Tibial nerve (tissue), 4 donors: ENCODE results near the gene TOX2. TPM values are rescaled to one million over a fixed set of nuclear protein-coding genes. Genes with fewer than 3 reads are reported as not detected.

ENCODE experiments used
- DNase-seq, 2 donors: peaks; one replicate each; pipeline ENCODE4 v3.0.0-alpha.2; 2019; ENCODE audit warnings: low spot score in 2 of 2
- H3K27ac ChIP-seq, 4 donors: fragments of 200-600 bp; sonication (generic) in 3 of 4; one replicate each; pipeline ENCODE4 v1.5.1; 2017 to 2019; ENCODE audit warnings: mild to moderate bottlenecking in 1 of 4
- H3K27me3 ChIP-seq, 2 donors: fragments of 200-600 bp; sonication (generic) in 1 of 2; one replicate each; pipeline versions ENCODE4 v1.5.1 to v1.6.0; 2017 to 2019
- H3K36me3 ChIP-seq, 3 donors: fragments of 200-600 bp; sonication (generic); one replicate each; pipeline ENCODE4 v1.5.1; 2018 to 2019
- H3K4me1 ChIP-seq, 4 donors: fragments of 200-600 bp; sonication (generic) in 3 of 4; one replicate each; pipeline ENCODE4 v1.5.1; 2017 to 2019
- H3K4me3 ChIP-seq, 4 donors: fragments of 200-600 bp; sonication (generic) in 3 of 4; one replicate each; pipeline ENCODE4 v1.5.1; 2017 to 2019; ENCODE audit warnings: mild to moderate bottlenecking in 1 of 4, moderate library complexity in 1 of 4
- H3K9me3 ChIP-seq, 4 donors: fragments of 200-600 bp; sonication (generic) in 3 of 4; one replicate each; pipeline ENCODE4 v1.5.1; 2017 to 2019
- CTCF ChIP-seq, 5 experiments: fragments of 200-600 bp in 3 of 5; fragments of 450-650 bp in 2 of 5; sonication (generic) in 3 of 5; IDR thresholded peaks; one replicate each; pipeline ENCODE4 v1.5.1; 2016 to 2019; ENCODE audit warnings: antibody characterized with exemption in 5 of 5, mild to moderate bottlenecking in 3 of 5, moderate library complexity in 2 of 5
- EP300 ChIP-seq, 2 donors: sonication (generic); formaldehyde crosslinking; IDR thresholded peaks; one replicate each; pipeline ENCODE4 v1.6.1; 2017; ENCODE audit warnings: antibody characterized with exemption in 2 of 2, mild to moderate bottlenecking in 1 of 2
- POLR2A ChIP-seq, 2 donors: fragments of 450-650 bp; IDR thresholded peaks; one replicate each; pipeline ENCODE4 v1.6.1; 2017; ENCODE audit warnings: antibody characterized with exemption in 2 of 2, mild to moderate bottlenecking in 2 of 2, moderate library complexity in 2 of 2
- WGBS, 2 donors: methylation state at CpG; one replicate each; pipeline ENCODE4 v1.1.5; 2018; 5-methylcytosine and 5-hydroxymethylcytosine counted together
- total RNA-seq, 4 donors: library from RNA; depleted of rRNA; stranded (reverse); fragments of >200 nt; gene quantifications; one replicate each; pipeline ENCODE4 v1.1.0, GENCODE V29; 2016

The TOX2 gene
- total RNA-seq, 4 donors from 2014 or later = 1.3 to 3.3 (median 1.9) TPM

GRCh38 chr20:43958626-43959025 is 44.0 kb downstream of the TOX2 start:
- Histone ChIP-seq H3K4me1 (peaks cover 0 to 32% (median 14%) of the 10 kb centered on the region in 4 donors), H3K36me3 (no peaks in the 10 kb centered on the region), H3K4me3 (no peak overlapping the region), H3K27me3 (no peaks in the 10 kb centered on the region), H3K27ac (no peak overlapping the region), H3K9me3 (no peaks in the 10 kb centered on the region)
- 86 to 95% methylated on average over 2 of the region's 2 CpGs for WGBS, 2 donors
- TF ChIP-seq EP300 (IDR thresholded peaks at IDR 0.05) = no peak
- TF ChIP-seq CTCF (IDR thresholded peaks at IDR 0.05) = no peak
- TF ChIP-seq POLR2A (IDR thresholded peaks at IDR 0.05) = no peak
- no peak for DNase-seq

GRCh38 chr20:43959079-43959919 is 44.6 kb downstream of the TOX2 start:
- no peaks in the 10 kb centered on the region for H3K27me3 ChIP-seq
- WGBS, 2 donors = 40% methylated on average over 19 of the region's 19 CpGs
- no peak for TF ChIP-seq POLR2A (IDR thresholded peaks at IDR 0.05)
- no peak for TF ChIP-seq EP300 (IDR thresholded peaks at IDR 0.05)
- no peak for TF ChIP-seq CTCF (IDR thresholded peaks at IDR 0.05)
- no peak overlapping the region for H3K27ac ChIP-seq
- peaks cover 0 to 35% (median 14%) of the 10 kb centered on the region in 4 donors for H3K4me1 ChIP-seq
- DNase-seq = no peak
- H3K9me3 ChIP-seq = no peaks in the 10 kb centered on the region
- H3K4me3 ChIP-seq = no peak overlapping the region
- no peaks in the 10 kb centered on the region for H3K36me3 ChIP-seq

- H3K27me3 ChIP-seq = no peaks in the 10 kb centered on the region
- no peak overlapping the region for H3K27ac ChIP-seq
- no peak overlapping the region for H3K4me3 ChIP-seq
- WGBS, 2 donors = 85 to 87% methylated on average over 4 of the region's 4 CpGs
- DNase-seq = no peak
- TF ChIP-seq CTCF (IDR thresholded peaks at IDR 0.05) (no peak), EP300 (IDR thresholded peaks at IDR 0.05) (no peak), POLR2A (IDR thresholded peaks at IDR 0.05) (no peak)
- no peaks in the 10 kb centered on the region for H3K36me3 ChIP-seq
- peaks cover 0 to 32% (median 12%) of the 10 kb centered on the region in 4 donors for H3K4me1 ChIP-seq
- H3K9me3 ChIP-seq = no peaks in the 10 kb centered on the region
Observed at GRCh38 chr20:43959920-43960227, 45.2 kb downstream of the TOX2 start.

- H3K9me3 ChIP-seq = no peaks in the 10 kb centered on the region
- 73 to 93% methylated on average over 2 of the region's 2 CpGs for WGBS, 2 donors
- H3K4me1 ChIP-seq = peaks cover 0 to 29% (median 10%) of the 10 kb centered on the region in 4 donors
- no peaks in the 10 kb centered on the region for H3K36me3 ChIP-seq
- H3K27me3 ChIP-seq = no peaks in the 10 kb centered on the region
- TF ChIP-seq POLR2A (IDR thresholded peaks at IDR 0.05) (no peak), CTCF (IDR thresholded peaks at IDR 0.05) (no peak)
- no peak for DNase-seq
- H3K4me3 ChIP-seq = no peak overlapping the region
- H3K27ac ChIP-seq = no peak overlapping the region
Observed at GRCh38 chr20:43960231-43960630, 45.6 kb downstream of the TOX2 start.

- peaks cover 0 to 20% (median 7%) of the 10 kb centered on the region in 4 donors for H3K4me1 ChIP-seq
- H3K27me3 ChIP-seq = no peaks in the 10 kb centered on the region
- H3K9me3 ChIP-seq = no peaks in the 10 kb centered on the region
- WGBS, 2 donors = 93% methylated on average over 5 of the region's 5 CpGs
- DNase-seq = no peak
- H3K27ac ChIP-seq = no peak overlapping the region
- H3K36me3 ChIP-seq = no peaks in the 10 kb centered on the region
- TF ChIP-seq CTCF (IDR thresholded peaks at IDR 0.05) = no peak
- no peak for TF ChIP-seq POLR2A (IDR thresholded peaks at IDR 0.05)
- TF ChIP-seq EP300 (IDR thresholded peaks at IDR 0.05) = no peak
- H3K4me3 ChIP-seq = no peak overlapping the region
Observed at GRCh38 chr20:43961116-43961515, 46.5 kb downstream of the TOX2 start.
